ENCODE measurements around the gene CNGA3.
A peak's percentile ranks its signal among the peaks of the same experiment; 100 is the strongest.

The CNGA3 gene

GRCh38 chr2:98346311-98347236 is at the start of gene CNGA3:
Gene CNGA3 (plus strand): TSS chr2:98346456. CDS start chr2:98369976, 23,520 bp downstream.
- H3K9ac ChIP-seq (ENCODE audit: low read depth, low read length, poor library complexity, severe bottlenecking): no peak within 1 kb of the TSS
- no peaks in the 10 kb centered on the region for H3K9me3 ChIP-seq (ENCODE audit: insufficient read depth, low read depth, low read length)
- no peak within 1 kb of the TSS for H2AFZ ChIP-seq (ENCODE audit: low read length)
- TF ChIP-seq CTCF (conservative IDR thresholded peaks at IDR 0.05; ENCODE audit: low read length): no peak
- TF ChIP-seq EZH2phosphoT487 (IDR thresholded peaks at IDR 0.05; ENCODE audit: borderline replicate concordance): no peak
- H3K27me3 ChIP-seq (ENCODE audit: insufficient read depth, low read length, poor library complexity, severe bottlenecking): no peaks in the 10 kb centered on the region
- no peaks in the 10 kb centered on the region for H3F3A ChIP-seq (ENCODE audit: low read depth)
- no peak within 1 kb of the TSS for H3K4me2 ChIP-seq (ENCODE audit: low read depth, low read length, poor library complexity, severe bottlenecking)
- H3K4me1 ChIP-seq (ENCODE audit: insufficient read depth, low read length, poor library complexity, severe bottlenecking): no peaks in the 10 kb centered on the region
- H3K4me3 ChIP-seq (ENCODE audit: low read length, poor library complexity, severe bottlenecking): no peak within 1 kb of the TSS
- no peaks in the 10 kb centered on the region for H3K36me3 ChIP-seq (ENCODE audit: insufficient read depth, low read length)
- no peaks in the 10 kb centered on the region for H3K9me2 ChIP-seq (replicated peaks; ENCODE audit: low read depth, low read length)
- no peaks in the 10 kb centered on the region for H3K79me2 ChIP-seq (ENCODE audit: insufficient read depth, low read length)
- no peaks in the 10 kb centered on the region for H4K20me1 ChIP-seq (ENCODE audit: insufficient read depth, low read length, poor library complexity, severe bottlenecking)

GRCh38 chr2:98297817-98298682 is 48.2 kb upstream of the CNGA3 start:
- Histone ChIP-seq H3K4me3 (ENCODE audit: low read length, poor library complexity, severe bottlenecking) (no peak overlapping the region), H3K9ac (ENCODE audit: low read depth, low read length, poor library complexity, severe bottlenecking) (no peak overlapping the region), H3K4me1 (ENCODE audit: insufficient read depth, low read length, poor library complexity, severe bottlenecking) (no peaks in the 10 kb centered on the region), H3K9me2 (replicated peaks; ENCODE audit: low read depth, low read length) (no peaks in the 10 kb centered on the region), H3K79me2 (ENCODE audit: insufficient read depth, low read length) (no peaks in the 10 kb centered on the region), H3F3A (ENCODE audit: low read depth) (no peaks in the 10 kb centered on the region), H3K9me3 (ENCODE audit: insufficient read depth, low read depth, low read length) (no peaks in the 10 kb centered on the region), H4K20me1 (ENCODE audit: insufficient read depth, low read length, poor library complexity, severe bottlenecking) (no peaks in the 10 kb centered on the region), H3K36me3 (ENCODE audit: insufficient read depth, low read length) (no peaks in the 10 kb centered on the region), H3K4me2 (ENCODE audit: low read depth, low read length, poor library complexity, severe bottlenecking) (no peak overlapping the region), H3K27me3 (ENCODE audit: insufficient read depth, low read length, poor library complexity, severe bottlenecking) (no peaks in the 10 kb centered on the region), H2AFZ (ENCODE audit: low read length) (no peak overlapping the region)
- TF ChIP-seq EZH2phosphoT487 (IDR thresholded peaks at IDR 0.05; ENCODE audit: borderline replicate concordance) (no peak), CTCF (conservative IDR thresholded peaks at IDR 0.05; ENCODE audit: low read length) (peak; percentile 37; the same call in 1 of the 2 replicates)

- Histone ChIP-seq H3K9me2 (replicated peaks; ENCODE audit: low read depth, low read length) (no peaks in the 10 kb centered on the region), H3K4me1 (ENCODE audit: insufficient read depth, low read length, poor library complexity, severe bottlenecking) (no peaks in the 10 kb centered on the region), H3K27me3 (ENCODE audit: insufficient read depth, low read length, poor library complexity, severe bottlenecking) (no peaks in the 10 kb centered on the region), H2AFZ (ENCODE audit: low read length) (no peak overlapping the region), H3K4me3 (ENCODE audit: low read length, poor library complexity, severe bottlenecking) (no peak overlapping the region), H3K9ac (ENCODE audit: low read depth, low read length, poor library complexity, severe bottlenecking) (no peak overlapping the region), H4K20me1 (ENCODE audit: insufficient read depth, low read length, poor library complexity, severe bottlenecking) (no peaks in the 10 kb centered on the region), H3F3A (ENCODE audit: low read depth) (no peaks in the 10 kb centered on the region), H3K4me2 (ENCODE audit: low read depth, low read length, poor library complexity, severe bottlenecking) (no peak overlapping the region), H3K9me3 (ENCODE audit: insufficient read depth, low read depth, low read length) (no peaks in the 10 kb centered on the region), H3K36me3 (ENCODE audit: insufficient read depth, low read length) (no peaks in the 10 kb centered on the region), H3K79me2 (ENCODE audit: insufficient read depth, low read length) (no peaks in the 10 kb centered on the region)
- TF ChIP-seq EZH2phosphoT487 (IDR thresholded peaks at IDR 0.05; ENCODE audit: borderline replicate concordance): no peak
- no peak for TF ChIP-seq CTCF (conservative IDR thresholded peaks at IDR 0.05; ENCODE audit: low read length)
Observed at GRCh38 chr2:98298683-98299164, 47.5 kb upstream of the CNGA3 start.
